IMR-90 (cell line): ENCODE measurements around the gene CHPF.

Experiments
- CEBPB ChIP-seq: IDR thresholded peaks from 2 replicates; pipeline ENCODE4 v1.6.1; 2012; ENCODE audit warnings: low read depth, low read length, improper control_type of control experiment
- CHD1 ChIP-seq: IDR thresholded peaks from 2 replicates; pipeline ENCODE4 v1.6.1; 2012; ENCODE audit warnings: low read depth, low read length, improper control_type of control experiment
- POLR2A ChIP-seq: IDR thresholded peaks from 2 replicates; pipeline ENCODE4 v1.6.1; 2012; ENCODE audit warnings: mild to moderate bottlenecking, low read depth, low read length
- RAD21 ChIP-seq: IDR thresholded peaks from 2 replicates; pipeline ENCODE4 v1.6.1; 2012; ENCODE audit warnings: low read length, improper control_type of control experiment
- USF2 ChIP-seq: fragments of 150-350 bp; IDR thresholded peaks from 2 replicates; pipeline ENCODE4 v1.6.1; 2017; ENCODE audit warnings: mild to moderate bottlenecking, antibody characterized with exemption, low read length, low read depth
- TF ChIP-seq, protein P1 (sequence below): conservative IDR thresholded peaks from 2 replicates; pipeline ENCODE4 v1.5.1; 2012; ENCODE audit warnings: mild to moderate bottlenecking, low read depth, low read length, improper control_type of control experiment
- TF ChIP-seq, protein P2 (sequence below): fragments of 150-350 bp; IDR thresholded peaks from 2 replicates; pipeline ENCODE4 v1.6.1; 2016; ENCODE audit warnings: low read depth, mild to moderate bottlenecking, low read length, moderate library complexity, borderline replicate concordance

GRCh38 chr2:219512524-219513216, 30.9 kb downstream of the CHPF start:
- TF ChIP-seq, protein P1, sequence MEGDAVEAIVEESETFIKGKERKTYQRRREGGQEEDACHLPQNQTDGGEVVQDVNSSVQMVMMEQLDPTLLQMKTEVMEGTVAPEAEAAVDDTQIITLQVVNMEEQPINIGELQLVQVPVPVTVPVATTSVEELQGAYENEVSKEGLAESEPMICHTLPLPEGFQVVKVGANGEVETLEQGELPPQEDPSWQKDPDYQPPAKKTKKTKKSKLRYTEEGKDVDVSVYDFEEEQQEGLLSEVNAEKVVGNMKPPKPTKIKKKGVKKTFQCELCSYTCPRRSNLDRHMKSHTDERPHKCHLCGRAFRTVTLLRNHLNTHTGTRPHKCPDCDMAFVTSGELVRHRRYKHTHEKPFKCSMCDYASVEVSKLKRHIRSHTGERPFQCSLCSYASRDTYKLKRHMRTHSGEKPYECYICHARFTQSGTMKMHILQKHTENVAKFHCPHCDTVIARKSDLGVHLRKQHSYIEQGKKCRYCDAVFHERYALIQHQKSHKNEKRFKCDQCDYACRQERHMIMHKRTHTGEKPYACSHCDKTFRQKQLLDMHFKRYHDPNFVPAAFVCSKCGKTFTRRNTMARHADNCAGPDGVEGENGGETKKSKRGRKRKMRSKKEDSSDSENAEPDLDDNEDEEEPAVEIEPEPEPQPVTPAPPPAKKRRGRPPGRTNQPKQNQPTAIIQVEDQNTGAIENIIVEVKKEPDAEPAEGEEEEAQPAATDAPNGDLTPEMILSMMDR = no peak
- no peak for TF ChIP-seq POLR2A
- no peak for TF ChIP-seq USF2
- TF ChIP-seq RAD21 = no peak
- no peak for TF ChIP-seq CEBPB
- TF ChIP-seq CHD1 = no peak
- TF ChIP-seq, protein P2, sequence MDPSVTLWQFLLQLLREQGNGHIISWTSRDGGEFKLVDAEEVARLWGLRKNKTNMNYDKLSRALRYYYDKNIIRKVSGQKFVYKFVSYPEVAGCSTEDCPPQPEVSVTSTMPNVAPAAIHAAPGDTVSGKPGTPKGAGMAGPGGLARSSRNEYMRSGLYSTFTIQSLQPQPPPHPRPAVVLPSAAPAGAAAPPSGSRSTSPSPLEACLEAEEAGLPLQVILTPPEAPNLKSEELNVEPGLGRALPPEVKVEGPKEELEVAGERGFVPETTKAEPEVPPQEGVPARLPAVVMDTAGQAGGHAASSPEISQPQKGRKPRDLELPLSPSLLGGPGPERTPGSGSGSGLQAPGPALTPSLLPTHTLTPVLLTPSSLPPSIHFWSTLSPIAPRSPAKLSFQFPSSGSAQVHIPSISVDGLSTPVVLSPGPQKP = no peak
